ENCODE results near the gene PRKRA.

Gene PRKRA

GRCh38 chr2:178419123-178419522 lies 31.9 kb downstream of the PRKRA start:
- H3K9me3 ChIP-seq = no peaks in the 10 kb centered on the region
- intact Hi-C loops (cut with DNase I; ENCODE audit: low total_unique reads) = loop anchor here (10.0 kb wide), 1 partner anchor 284 kb away; no protein-coding TSS in a partner anchor
- H3K27me3 ChIP-seq = no peaks in the 10 kb centered on the region
- no peak overlapping the region for H3K4me3 ChIP-seq
- no peak for TF ChIP-seq CTCF (IDR thresholded peaks at IDR 0.05)
- no peak overlapping the region for H3K27ac ChIP-seq
- DNase-seq = no peak
- H3K36me3 ChIP-seq = peaks cover 0 to 4% (median 0%) of the 10 kb centered on the region in 3 donors
- peaks cover 0 to 7% (median 5%) of the 10 kb centered on the region in 4 donors for H3K4me1 ChIP-seq

DNA sequence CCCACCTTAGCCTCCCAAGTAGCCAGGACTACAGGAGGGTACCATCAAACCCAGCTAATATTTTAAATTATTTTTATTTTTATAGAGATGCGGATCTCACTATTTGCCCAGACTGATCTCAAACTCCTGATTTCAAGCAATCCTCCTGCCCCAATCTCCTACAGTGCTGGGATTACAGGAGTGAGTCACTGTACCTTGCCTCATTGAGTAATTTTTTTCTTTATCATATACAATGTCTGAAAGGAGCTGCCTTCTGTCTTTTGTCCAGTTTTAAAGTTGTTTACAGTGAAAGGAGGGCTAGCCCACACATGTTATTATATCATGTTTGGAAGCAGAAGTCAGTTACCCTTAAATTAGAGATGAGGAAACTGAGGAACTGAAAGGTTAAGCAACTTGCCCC lies 32.5 kb downstream of the PRKRA start:
- TF ChIP-seq CTCF (IDR thresholded peaks at IDR 0.05) = no peak
- intact Hi-C loops (cut with DNase I; ENCODE audit: low total_unique reads) = loop anchor here (10.0 kb wide), 1 partner anchor 284 kb away; no protein-coding TSS in a partner anchor
- Histone ChIP-seq H3K4me1 (peaks cover 0 to 7% (median 5%) of the 10 kb centered on the region in 4 donors), H3K27me3 (no peaks in the 10 kb centered on the region), H3K36me3 (peaks cover 0 to 4% (median 0%) of the 10 kb centered on the region in 3 donors), H3K9me3 (no peaks in the 10 kb centered on the region), H3K4me3 (no peak overlapping the region), H3K27ac (no peak overlapping the region)
- no peak for DNase-seq

- no peak for DNase-seq
- Histone ChIP-seq H3K27me3 (no peaks in the 10 kb centered on the region), H3K4me3 (no peak overlapping the region), H3K4me1 (peaks cover 0 to 9% (median 5%) of the 10 kb centered on the region in 4 donors), H3K27ac (no peak overlapping the region), H3K9me3 (no peaks in the 10 kb centered on the region), H3K36me3 (peaks cover 0 to 2% (median 0%) of the 10 kb centered on the region in 3 donors)
- TF ChIP-seq CTCF (IDR thresholded peaks at IDR 0.05) = no peak
- intact Hi-C loops (cut with DNase I; ENCODE audit: low total_unique reads) = loop anchor here (10.0 kb wide), 1 partner anchor 283 kb away; no protein-coding TSS in a partner anchor
These were observed 33.1 kb downstream of the PRKRA start for GRCh38 chr2:178417916-178418315.

- Histone ChIP-seq H3K4me3 (no peak overlapping the region), H3K27me3 (no peaks in the 10 kb centered on the region), H3K36me3 (no peaks in the 10 kb centered on the region), H3K27ac (no peak overlapping the region), H3K4me1 (peaks cover 0 to 11% (median 5%) of the 10 kb centered on the region in 4 donors), H3K9me3 (no peaks in the 10 kb centered on the region)
- no peak for DNase-seq
- intact Hi-C loops (cut with DNase I; ENCODE audit: low total_unique reads) = loop anchor here (10.0 kb wide), 1 partner anchor 281 kb away; no protein-coding TSS in a partner anchor
- no peak for TF ChIP-seq CTCF (IDR thresholded peaks at IDR 0.05)
These were observed 35.0 kb downstream of the PRKRA start for GRCh38 chr2:178415979-178416378.

DNA sequence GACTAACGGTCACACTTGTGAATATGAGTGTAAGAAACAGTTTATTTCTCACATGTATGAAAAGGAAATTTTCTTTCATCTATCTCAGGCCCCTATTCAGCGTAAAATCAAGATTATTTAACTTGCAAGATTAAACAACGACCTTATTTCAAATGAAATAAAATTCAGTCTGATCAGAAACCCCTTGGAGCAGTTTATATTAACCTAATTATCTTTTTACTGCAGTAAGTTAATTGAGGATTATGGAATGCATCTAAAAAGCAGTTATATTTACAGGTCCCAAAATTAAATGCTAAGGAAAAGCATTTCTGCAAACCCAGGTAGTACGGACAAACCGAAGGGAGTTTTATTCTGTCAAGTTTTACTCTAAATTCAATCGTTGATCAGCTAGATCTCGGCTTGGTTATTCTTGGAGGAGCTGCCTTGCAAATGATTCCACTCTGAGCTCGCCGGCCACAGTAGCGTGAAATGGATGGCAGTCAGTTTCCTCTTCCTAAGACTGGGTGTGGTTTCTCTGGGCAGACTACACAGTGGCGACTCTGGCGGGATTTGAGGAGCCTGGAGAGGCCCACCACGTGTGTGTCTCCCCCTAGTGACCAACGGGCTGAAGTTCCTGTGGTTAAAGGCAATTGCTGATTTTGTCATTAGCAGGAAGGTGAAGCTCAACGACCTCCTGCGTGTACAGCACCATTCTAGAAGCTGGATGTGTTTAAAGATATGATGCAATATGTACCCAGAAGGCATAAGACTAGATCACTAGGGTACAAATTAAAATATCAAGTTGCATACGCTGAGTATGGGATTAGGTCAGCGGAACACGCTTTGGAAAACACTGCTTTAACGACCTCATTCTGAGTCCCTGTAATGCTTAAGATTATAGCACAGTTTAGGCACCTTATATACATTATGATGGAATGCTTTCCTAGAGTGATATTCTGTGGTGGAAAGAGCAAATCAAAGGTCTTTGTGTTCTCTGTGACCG lies 36.4 kb downstream of the PRKRA start:
- TF ChIP-seq CTCF (IDR thresholded peaks at IDR 0.05) = peak; percentile 86 to 87
- peaks cover 0 to 11% (median 5%) of the 10 kb centered on the region in 4 donors for H3K4me1 ChIP-seq
- no peaks in the 10 kb centered on the region for H3K9me3 ChIP-seq
- H3K27me3 ChIP-seq = no peaks in the 10 kb centered on the region
- H3K4me3 ChIP-seq = peak overlapping the region; percentile 58 to 66
- peak overlapping the region; percentile 88 to 94 for H3K27ac ChIP-seq
- DNase-seq = peak; percentile 94 to 95
- H3K36me3 ChIP-seq = no peaks in the 10 kb centered on the region
- intact Hi-C loops (cut with DNase I; ENCODE audit: low total_unique reads) = loop anchor here (10.0 kb wide), 1 partner anchor 280 kb away; no protein-coding TSS in a partner anchor
